ENCODE results near the gene NCOA7.

DNA sequence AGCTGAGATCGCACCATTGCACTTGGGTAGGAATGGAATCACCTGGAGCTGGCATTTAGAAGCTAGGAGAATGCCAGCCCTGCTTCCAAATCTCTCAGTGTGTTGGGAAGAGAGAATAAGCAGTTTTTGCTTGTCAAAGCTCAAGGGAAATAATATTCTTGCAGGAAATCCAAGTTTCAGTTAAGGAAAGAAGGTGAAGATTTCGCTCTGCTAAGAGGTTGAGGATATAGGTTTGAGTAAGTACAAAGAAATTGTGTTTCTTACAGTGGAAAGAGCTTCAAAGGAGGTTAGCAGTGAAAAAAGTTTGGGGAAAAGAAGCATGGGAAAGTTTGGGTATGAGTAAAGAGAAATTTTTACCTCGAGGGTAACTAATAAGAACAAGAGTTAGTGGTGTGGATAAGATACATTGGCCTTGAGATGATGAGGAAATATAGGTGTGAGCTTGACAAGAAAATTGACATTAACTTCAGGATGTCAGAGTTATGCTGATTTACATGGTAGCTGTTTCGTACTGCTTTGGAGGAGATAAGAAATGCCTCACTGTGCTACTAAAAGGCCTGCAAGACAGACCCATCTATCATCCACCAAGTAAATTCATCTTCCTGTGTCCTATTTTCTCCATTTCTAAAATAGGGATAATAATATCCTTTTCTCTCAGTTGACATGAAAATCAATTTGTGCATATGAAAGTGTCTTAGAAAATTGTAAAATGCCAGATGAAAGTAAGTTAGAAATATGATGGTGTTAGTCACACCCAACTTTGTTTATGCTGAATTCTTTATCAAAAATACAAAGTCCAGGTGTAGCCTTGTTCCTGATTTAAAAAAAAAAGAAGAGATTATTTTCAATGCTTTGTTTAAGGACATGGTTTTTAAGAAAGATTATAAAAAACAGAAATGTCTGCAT lies 153.0 kb downstream of the NCOA7 start:
- TF ChIP-seq, protein P1, sequence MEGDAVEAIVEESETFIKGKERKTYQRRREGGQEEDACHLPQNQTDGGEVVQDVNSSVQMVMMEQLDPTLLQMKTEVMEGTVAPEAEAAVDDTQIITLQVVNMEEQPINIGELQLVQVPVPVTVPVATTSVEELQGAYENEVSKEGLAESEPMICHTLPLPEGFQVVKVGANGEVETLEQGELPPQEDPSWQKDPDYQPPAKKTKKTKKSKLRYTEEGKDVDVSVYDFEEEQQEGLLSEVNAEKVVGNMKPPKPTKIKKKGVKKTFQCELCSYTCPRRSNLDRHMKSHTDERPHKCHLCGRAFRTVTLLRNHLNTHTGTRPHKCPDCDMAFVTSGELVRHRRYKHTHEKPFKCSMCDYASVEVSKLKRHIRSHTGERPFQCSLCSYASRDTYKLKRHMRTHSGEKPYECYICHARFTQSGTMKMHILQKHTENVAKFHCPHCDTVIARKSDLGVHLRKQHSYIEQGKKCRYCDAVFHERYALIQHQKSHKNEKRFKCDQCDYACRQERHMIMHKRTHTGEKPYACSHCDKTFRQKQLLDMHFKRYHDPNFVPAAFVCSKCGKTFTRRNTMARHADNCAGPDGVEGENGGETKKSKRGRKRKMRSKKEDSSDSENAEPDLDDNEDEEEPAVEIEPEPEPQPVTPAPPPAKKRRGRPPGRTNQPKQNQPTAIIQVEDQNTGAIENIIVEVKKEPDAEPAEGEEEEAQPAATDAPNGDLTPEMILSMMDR (IDR thresholded peaks at IDR 0.05) = no peak
- TF ChIP-seq EZH2phosphoT487 (IDR thresholded peaks at IDR 0.05) = no peak
- no peak for TF ChIP-seq EZH2 (IDR thresholded peaks at IDR 0.05)
